ENCODE measurements around the gene YOD1. TPM values are rescaled to one million over a fixed set of nuclear protein-coding genes. Genes with fewer than 3 reads are reported as not detected.

The YOD1 gene
- total and polyA plus RNA-seq, 2 donors (not counting 3 experiments of a cell fraction or from before 2014, with no cell fraction given) = 1.2 to 5.9 TPM

DNA sequence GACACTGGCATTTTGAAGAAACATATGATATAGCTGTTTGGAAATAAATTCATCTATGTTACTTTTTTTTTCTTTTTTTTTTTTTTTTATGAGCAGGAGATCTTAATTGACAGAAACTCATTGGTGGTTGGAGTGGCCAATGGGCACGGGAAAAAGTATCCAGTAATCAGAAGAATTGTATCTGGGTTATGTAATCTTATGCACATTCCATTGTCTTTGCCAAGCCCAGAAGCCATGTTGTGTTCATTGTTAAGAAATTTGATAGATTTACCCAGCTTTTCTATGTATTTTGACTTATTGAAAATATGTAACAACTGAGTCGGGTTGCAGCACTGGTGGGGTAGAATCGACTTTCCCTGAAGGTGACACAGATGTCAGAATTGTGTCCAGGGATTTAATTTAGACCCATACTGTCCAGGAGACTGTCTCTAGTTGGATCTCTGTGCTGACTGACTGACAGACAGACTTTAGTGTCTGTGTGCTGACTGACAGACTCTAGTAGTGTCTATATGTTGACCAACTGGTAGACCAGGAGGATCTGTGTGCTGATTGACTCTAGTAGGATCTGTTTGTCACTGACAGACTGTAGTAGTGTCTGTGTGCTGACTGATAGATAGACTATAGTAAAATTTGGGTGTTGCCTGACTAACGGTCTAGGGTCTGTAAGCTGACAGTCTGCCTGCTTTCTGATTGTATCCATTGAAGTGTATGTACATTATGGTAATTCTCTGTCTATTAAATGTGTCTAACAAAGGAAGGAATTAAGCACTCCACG is 25.4 kb upstream of the YOD1 start:
- DNase-seq (ENCODE audit: low read depth, low spot score) = no peak
- no peak for TF ChIP-seq FOS (IDR thresholded peaks at IDR 0.05; ENCODE audit: borderline replicate concordance, insufficient read depth, low read length)
- TF ChIP-seq, protein P1, sequence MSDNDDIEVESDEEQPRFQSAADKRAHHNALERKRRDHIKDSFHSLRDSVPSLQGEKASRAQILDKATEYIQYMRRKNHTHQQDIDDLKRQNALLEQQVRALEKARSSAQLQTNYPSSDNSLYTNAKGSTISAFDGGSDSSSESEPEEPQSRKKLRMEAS (IDR thresholded peaks at IDR 0.05; ENCODE audit: insufficient read depth, insufficient read length) = no peak
- no peak for TF ChIP-seq POLR2AphosphoS5 (IDR thresholded peaks at IDR 0.05; ENCODE audit: insufficient read depth, low read depth, low read length)
- no peak for TF ChIP-seq GATA2 (IDR thresholded peaks at IDR 0.05; ENCODE audit: insufficient read depth, insufficient read length, low read depth, low read length)
- TF ChIP-seq EZH2 (IDR thresholded peaks at IDR 0.05; ENCODE audit: borderline replicate concordance, low read depth, low read length, severe bottlenecking) = no peak
- no peak for TF ChIP-seq MYC (IDR thresholded peaks at IDR 0.05; ENCODE audit: low read depth, low read length)
- TF ChIP-seq, protein P2, sequence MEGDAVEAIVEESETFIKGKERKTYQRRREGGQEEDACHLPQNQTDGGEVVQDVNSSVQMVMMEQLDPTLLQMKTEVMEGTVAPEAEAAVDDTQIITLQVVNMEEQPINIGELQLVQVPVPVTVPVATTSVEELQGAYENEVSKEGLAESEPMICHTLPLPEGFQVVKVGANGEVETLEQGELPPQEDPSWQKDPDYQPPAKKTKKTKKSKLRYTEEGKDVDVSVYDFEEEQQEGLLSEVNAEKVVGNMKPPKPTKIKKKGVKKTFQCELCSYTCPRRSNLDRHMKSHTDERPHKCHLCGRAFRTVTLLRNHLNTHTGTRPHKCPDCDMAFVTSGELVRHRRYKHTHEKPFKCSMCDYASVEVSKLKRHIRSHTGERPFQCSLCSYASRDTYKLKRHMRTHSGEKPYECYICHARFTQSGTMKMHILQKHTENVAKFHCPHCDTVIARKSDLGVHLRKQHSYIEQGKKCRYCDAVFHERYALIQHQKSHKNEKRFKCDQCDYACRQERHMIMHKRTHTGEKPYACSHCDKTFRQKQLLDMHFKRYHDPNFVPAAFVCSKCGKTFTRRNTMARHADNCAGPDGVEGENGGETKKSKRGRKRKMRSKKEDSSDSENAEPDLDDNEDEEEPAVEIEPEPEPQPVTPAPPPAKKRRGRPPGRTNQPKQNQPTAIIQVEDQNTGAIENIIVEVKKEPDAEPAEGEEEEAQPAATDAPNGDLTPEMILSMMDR (IDR thresholded peaks at IDR 0.05; ENCODE audit: extremely low read depth in 1 of 2, insufficient read depth in 1 of 2, low read depth in 1 of 2, low read length in 2 of 2) = no peak
- no peak for TF ChIP-seq JUN (IDR thresholded peaks at IDR 0.05; ENCODE audit: borderline replicate concordance, insufficient read depth, insufficient read length, low read depth)
- TF ChIP-seq POLR2A (IDR thresholded peaks at IDR 0.05; ENCODE audit: low read depth, low read length) = no peak
- dilution Hi-C loops (cut with MboI; ENCODE audit: extremely low pct_ligation_motif_present, low sequenced_read_pairs) (no loop called here), intact Hi-C loops (cut with micrococcal nuclease) (no loop called here)
- no peak overlapping the region for H2AFZ ChIP-seq (ENCODE audit: low read depth, low read length)
- no peak overlapping the region for H3K9ac ChIP-seq (replicated peaks; ENCODE audit: extremely low read depth, insufficient read depth, low read length)
- H3K36me3 ChIP-seq (ENCODE audit: control insufficient read depth in 2 of 2, extremely low read depth in 1 of 2, insufficient read depth in 2 of 2, low read length in 2 of 2) = no peaks in the 10 kb centered on the region
- POLR2A ChIA-PET = no interaction called here
- no peaks in the 10 kb centered on the region for H3K79me2 ChIP-seq (ENCODE audit: control insufficient read depth, insufficient read depth, low read length)
- BruUV-seq (replicated peaks) = no TSS peak
- CTCF ChIA-PET = interaction anchor here (0.6 to 2.7 kb wide), 6 partner anchors 17 to 909 kb away, joined by 3 to 17 read pairs (median 4); no protein-coding TSS in a partner anchor
- H3K4me3 ChIP-seq (replicated peaks in 1 of 3; ENCODE audit: insufficient read depth in 1 of 3, low read depth in 1 of 3, low read length in 3 of 3) = no peak overlapping the region
- no peaks in the 10 kb centered on the region for H3K4me1 ChIP-seq (ENCODE audit: control insufficient read depth, extremely low read depth, insufficient read depth, low read length)
- no peaks in the 10 kb centered on the region for H3K9me3 ChIP-seq (replicated peaks; ENCODE audit: control insufficient read depth, insufficient read depth, low read length)
- H3K9me1 ChIP-seq (replicated peaks; ENCODE audit: control insufficient read depth, extremely low read depth, insufficient read depth, low read length) = no peaks in the 10 kb centered on the region
- H3K4me2 ChIP-seq (ENCODE audit: insufficient read depth, low read length) = no peak overlapping the region
- no peak overlapping the region for H3K27ac ChIP-seq (ENCODE audit: insufficient read depth, low read depth, low read length)
- H3K27me3 ChIP-seq (ENCODE audit: control insufficient read depth in 2 of 2, insufficient read depth in 2 of 2, low read length in 2 of 2) = peaks cover 2 to 3% of the 10 kb centered on the region in 2 experiments
- FAIRE-seq = no peak
- H4K20me1 ChIP-seq (replicated peaks; ENCODE audit: control insufficient read depth, extremely low read depth, insufficient read depth, low read length) = no peaks in the 10 kb centered on the region
